ENCODE measurements around the gene CLIC6.

DNA sequence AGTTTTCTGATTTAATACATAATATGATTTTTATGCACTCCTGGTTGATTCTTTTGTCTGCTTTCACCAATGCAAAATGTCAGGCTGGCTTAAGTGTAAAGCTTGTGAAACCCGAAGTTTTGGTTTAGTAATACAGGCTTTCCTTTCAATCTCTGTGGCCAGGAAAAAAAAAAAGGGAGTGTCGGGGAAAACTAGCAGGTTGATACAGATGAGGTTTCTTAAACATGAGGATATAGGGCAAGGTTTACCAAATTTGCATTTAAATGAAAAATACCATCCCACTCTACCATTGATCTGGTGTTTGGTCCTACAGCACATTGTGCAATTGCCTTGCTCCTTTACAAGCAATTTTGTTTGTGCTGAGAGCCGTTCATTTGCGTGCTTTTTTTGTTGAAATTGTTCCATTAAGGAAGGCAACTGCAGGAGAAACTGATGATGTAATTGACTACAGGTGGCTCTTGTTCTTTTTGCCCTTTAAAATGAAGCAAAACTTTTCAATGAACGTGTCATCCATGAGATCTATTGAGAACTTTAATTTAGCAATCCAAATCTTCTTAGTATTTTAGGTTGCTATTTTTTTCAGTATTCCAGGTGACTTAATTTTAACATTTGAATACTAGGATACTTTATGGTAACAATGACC lies 22.7 kb downstream of the CLIC6 start:
- TF ChIP-seq EHMT2 (IDR thresholded peaks at IDR 0.05; ENCODE audit: low read depth) = no peak
- TF ChIP-seq, protein P1, sequence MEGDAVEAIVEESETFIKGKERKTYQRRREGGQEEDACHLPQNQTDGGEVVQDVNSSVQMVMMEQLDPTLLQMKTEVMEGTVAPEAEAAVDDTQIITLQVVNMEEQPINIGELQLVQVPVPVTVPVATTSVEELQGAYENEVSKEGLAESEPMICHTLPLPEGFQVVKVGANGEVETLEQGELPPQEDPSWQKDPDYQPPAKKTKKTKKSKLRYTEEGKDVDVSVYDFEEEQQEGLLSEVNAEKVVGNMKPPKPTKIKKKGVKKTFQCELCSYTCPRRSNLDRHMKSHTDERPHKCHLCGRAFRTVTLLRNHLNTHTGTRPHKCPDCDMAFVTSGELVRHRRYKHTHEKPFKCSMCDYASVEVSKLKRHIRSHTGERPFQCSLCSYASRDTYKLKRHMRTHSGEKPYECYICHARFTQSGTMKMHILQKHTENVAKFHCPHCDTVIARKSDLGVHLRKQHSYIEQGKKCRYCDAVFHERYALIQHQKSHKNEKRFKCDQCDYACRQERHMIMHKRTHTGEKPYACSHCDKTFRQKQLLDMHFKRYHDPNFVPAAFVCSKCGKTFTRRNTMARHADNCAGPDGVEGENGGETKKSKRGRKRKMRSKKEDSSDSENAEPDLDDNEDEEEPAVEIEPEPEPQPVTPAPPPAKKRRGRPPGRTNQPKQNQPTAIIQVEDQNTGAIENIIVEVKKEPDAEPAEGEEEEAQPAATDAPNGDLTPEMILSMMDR (IDR thresholded peaks at IDR 0.05) = no peak
- no peak for TF ChIP-seq RFX5 (IDR thresholded peaks at IDR 0.05)
